ENCODE results near the gene MBD2.

Gene MBD2

GRCh38 chr18:54240629-54241107 is 16.2 kb upstream of the MBD2 start:
- Histone ChIP-seq H3K9ac (ENCODE audit: low read length) (no peak overlapping the region), H3K27ac (ENCODE audit: low read depth, low read length) (no peak overlapping the region), H3F3A (ENCODE audit: insufficient read depth) (no peaks in the 10 kb centered on the region), H3K27me3 (ENCODE audit: low read length) (no peaks in the 10 kb centered on the region), H3K4me2 (ENCODE audit: low read depth, low read length, poor library complexity, severe bottlenecking) (no peak overlapping the region), H3K9me2 (replicated peaks; ENCODE audit: insufficient read depth, low read length) (no peaks in the 10 kb centered on the region), H3K4me3 (ENCODE audit: insufficient read depth, low read length, poor library complexity, severe bottlenecking) (no peak overlapping the region), H3K9me3 (ENCODE audit: insufficient read depth, low read length) (no peaks in the 10 kb centered on the region), H4K20me1 (ENCODE audit: low read depth, low read length) (no peaks in the 10 kb centered on the region), H3K36me3 (ENCODE audit: low read length) (no peaks in the 10 kb centered on the region), H3K79me2 (ENCODE audit: insufficient read depth, low read length) (no peaks in the 10 kb centered on the region), H2AFZ (ENCODE audit: low read depth, low read length, severe bottlenecking) (no peak overlapping the region)
- no peak for TF ChIP-seq EZH2phosphoT487 (conservative IDR thresholded peaks at IDR 0.05; ENCODE audit: low read length)
- TF ChIP-seq, protein P1, sequence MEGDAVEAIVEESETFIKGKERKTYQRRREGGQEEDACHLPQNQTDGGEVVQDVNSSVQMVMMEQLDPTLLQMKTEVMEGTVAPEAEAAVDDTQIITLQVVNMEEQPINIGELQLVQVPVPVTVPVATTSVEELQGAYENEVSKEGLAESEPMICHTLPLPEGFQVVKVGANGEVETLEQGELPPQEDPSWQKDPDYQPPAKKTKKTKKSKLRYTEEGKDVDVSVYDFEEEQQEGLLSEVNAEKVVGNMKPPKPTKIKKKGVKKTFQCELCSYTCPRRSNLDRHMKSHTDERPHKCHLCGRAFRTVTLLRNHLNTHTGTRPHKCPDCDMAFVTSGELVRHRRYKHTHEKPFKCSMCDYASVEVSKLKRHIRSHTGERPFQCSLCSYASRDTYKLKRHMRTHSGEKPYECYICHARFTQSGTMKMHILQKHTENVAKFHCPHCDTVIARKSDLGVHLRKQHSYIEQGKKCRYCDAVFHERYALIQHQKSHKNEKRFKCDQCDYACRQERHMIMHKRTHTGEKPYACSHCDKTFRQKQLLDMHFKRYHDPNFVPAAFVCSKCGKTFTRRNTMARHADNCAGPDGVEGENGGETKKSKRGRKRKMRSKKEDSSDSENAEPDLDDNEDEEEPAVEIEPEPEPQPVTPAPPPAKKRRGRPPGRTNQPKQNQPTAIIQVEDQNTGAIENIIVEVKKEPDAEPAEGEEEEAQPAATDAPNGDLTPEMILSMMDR (IDR thresholded peaks at IDR 0.05; ENCODE audit: insufficient read depth, low read length, poor library complexity, severe bottlenecking), result no peak

DNA sequence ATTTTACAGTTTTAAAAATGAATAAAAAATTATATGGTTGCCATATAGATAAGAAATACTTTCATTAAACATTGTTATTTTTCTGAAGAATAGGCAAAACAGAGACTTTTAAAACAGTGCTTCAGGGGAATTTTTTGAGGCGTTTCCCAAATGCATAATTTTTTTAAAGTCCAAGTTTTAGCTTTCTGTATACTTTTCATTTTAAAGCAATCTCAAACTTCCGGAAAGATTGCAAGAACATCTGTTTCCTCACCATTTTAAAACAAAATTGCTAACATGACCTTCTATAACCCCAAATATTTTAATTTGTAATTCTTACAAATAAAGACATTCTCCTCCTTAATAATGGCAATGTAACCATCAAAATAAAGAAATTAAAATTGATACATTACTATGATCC is 15.1 kb upstream of the MBD2 start:
- no peak overlapping the region for H3K9ac ChIP-seq (ENCODE audit: low read length)
- H3K27ac ChIP-seq (ENCODE audit: low read depth, low read length), result no peak overlapping the region
- no peaks in the 10 kb centered on the region for H3K9me3 ChIP-seq (ENCODE audit: insufficient read depth, low read length)
- H3K79me2 ChIP-seq (ENCODE audit: insufficient read depth, low read length), result no peaks in the 10 kb centered on the region
- no peaks in the 10 kb centered on the region for H3K9me2 ChIP-seq (replicated peaks; ENCODE audit: insufficient read depth, low read length)
- no peak overlapping the region for H2AFZ ChIP-seq (ENCODE audit: low read depth, low read length, severe bottlenecking)
- H4K20me1 ChIP-seq (ENCODE audit: low read depth, low read length), result no peaks in the 10 kb centered on the region
- no peaks in the 10 kb centered on the region for H3F3A ChIP-seq (ENCODE audit: insufficient read depth)
- H3K27me3 ChIP-seq (ENCODE audit: low read length), result no peaks in the 10 kb centered on the region
- H3K36me3 ChIP-seq (ENCODE audit: low read length), result no peaks in the 10 kb centered on the region
- TF ChIP-seq, protein P1 (IDR thresholded peaks at IDR 0.05; ENCODE audit: insufficient read depth, low read length, poor library complexity, severe bottlenecking), result no peak
- TF ChIP-seq EZH2phosphoT487 (conservative IDR thresholded peaks at IDR 0.05; ENCODE audit: low read length), result no peak
- H3K4me2 ChIP-seq (ENCODE audit: low read depth, low read length, poor library complexity, severe bottlenecking), result no peak overlapping the region
- H3K4me3 ChIP-seq (ENCODE audit: insufficient read depth, low read length, poor library complexity, severe bottlenecking), result no peak overlapping the region

- Histone ChIP-seq H3K9me2 (replicated peaks; ENCODE audit: insufficient read depth, low read length) (no peaks in the 10 kb centered on the region), H3K36me3 (ENCODE audit: low read length) (no peaks in the 10 kb centered on the region), H3F3A (ENCODE audit: insufficient read depth) (no peaks in the 10 kb centered on the region), H3K4me2 (ENCODE audit: low read depth, low read length, poor library complexity, severe bottlenecking) (no peak overlapping the region), H2AFZ (ENCODE audit: low read depth, low read length, severe bottlenecking) (no peak overlapping the region), H3K27me3 (ENCODE audit: low read length) (no peaks in the 10 kb centered on the region), H3K9ac (ENCODE audit: low read length) (no peak overlapping the region), H4K20me1 (ENCODE audit: low read depth, low read length) (no peaks in the 10 kb centered on the region), H3K27ac (ENCODE audit: low read depth, low read length) (no peak overlapping the region), H3K4me3 (ENCODE audit: insufficient read depth, low read length, poor library complexity, severe bottlenecking) (no peak overlapping the region), H3K9me3 (ENCODE audit: insufficient read depth, low read length) (no peaks in the 10 kb centered on the region), H3K79me2 (ENCODE audit: insufficient read depth, low read length) (no peaks in the 10 kb centered on the region)
- no peak for TF ChIP-seq EZH2phosphoT487 (conservative IDR thresholded peaks at IDR 0.05; ENCODE audit: low read length)
- TF ChIP-seq, protein P1 (IDR thresholded peaks at IDR 0.05; ENCODE audit: insufficient read depth, low read length, poor library complexity, severe bottlenecking), result no peak
These were observed 14.6 kb upstream of the MBD2 start for GRCh38 chr18:54239091-54239490.
